Small intestine (tissue), 7 donors: Measurements from ENCODE around the gene ACTN4. TPM values are rescaled to one million over a fixed set of nuclear protein-coding genes. Genes with fewer than 3 reads are reported as not detected.

ENCODE experiments used
- DNase-seq, 2 donors: peaks; one replicate each; pipeline versions ENCODE4 v3.0.0 to v3.0.0-alpha.2; 2013
- FAIRE-seq: peaks from 2 replicates; lab custom pipeline; 2012; peaks lifted over from hg19 to GRCh38; lab: Jason Lieb, UNC
- H3K27ac ChIP-seq, 3 donors: one replicate each; pipeline ENCODE4 v1.5.1; 2013; ENCODE audit warnings: low read length in 2 of 3, mild to moderate bottlenecking in 2 of 3, control low read depth in 1 of 3, inconsistent platforms in 1 of 3, low read depth in 1 of 3, moderate library complexity in 1 of 3
- H3K27me3 ChIP-seq, 3 donors: one replicate each; pipeline ENCODE4 v1.6.1; 2013; ENCODE audit warnings: low read length in 3 of 3, inconsistent platforms in 1 of 3; ENCODE audit not compliant: control insufficient read depth in 3 of 3, insufficient read depth in 3 of 3
- H3K36me3 ChIP-seq, 3 donors: one replicate each; pipeline ENCODE4 v1.6.1; 2013; ENCODE audit warnings: low read length in 3 of 3, inconsistent platforms in 1 of 3, low read depth in 1 of 3, mild to moderate bottlenecking in 1 of 3, moderate library complexity in 1 of 3; ENCODE audit not compliant: control insufficient read depth in 3 of 3, insufficient read depth in 2 of 3
- H3K4me1 ChIP-seq, 3 donors: one replicate each; pipeline ENCODE4 v1.6.1; 2013; ENCODE audit warnings: low read length in 2 of 3, inconsistent platforms in 1 of 3, low read depth in 1 of 3, mild to moderate bottlenecking in 1 of 3, moderate library complexity in 1 of 3; ENCODE audit not compliant: control insufficient read depth in 3 of 3, insufficient read depth in 2 of 3
- H3K4me3 ChIP-seq, 3 donors: one replicate each; pipeline ENCODE4 v1.5.1; 2013; ENCODE audit warnings: low read length in 3 of 3, control low read depth in 1 of 3, inconsistent platforms in 1 of 3, low read depth in 1 of 3, mild to moderate bottlenecking in 1 of 3, moderate library complexity in 1 of 3
- H3K9me3 ChIP-seq, 2 donors: one replicate each; pipeline ENCODE4 v1.6.1; 2013; ENCODE audit warnings: low read depth in 1 of 2, low read length in 1 of 2; ENCODE audit not compliant: control insufficient read depth in 2 of 2, insufficient read depth in 1 of 2
- WGBS, 3 donors: extraction: QIAGEN DNeasy Blood & Tissue Kit; methylation state at CpG; one replicate each; pipeline ENCODE4 v1.1.7; 2013; 5-methylcytosine and 5-hydroxymethylcytosine counted together
- polyA plus RNA-seq, 4 donors: library from polyadenylated mRNA; stranded (reverse) in 3 of 4; unstranded in 1 of 4; fragments of 200-250 nt in 3 of 4; fragments of 120-200 nt in 1 of 4; gene quantifications; one replicate each; pipeline versions ENCODE4 v1.2.1 to v1.2.3, GENCODE V29; 2013
- donor health status: healthy with polysubstance abuse.
- donor health status: control.
- donor health status: control.
- donor health status: Bipolar disorder and iron deficiency.
- donor health status: healthy.

ACTN4 gene
- polyA plus RNA-seq, 4 donors, result 188 to 790 (median 308) TPM

- peak in 1 of 2 donors; percentile 48 for DNase-seq
- 46 to 55% (median 55%) methylated on average over 5 of the region's 5 CpGs for WGBS, 3 donors
- Histone ChIP-seq H3K36me3 (peaks cover 0 to 71% (median 2%) of the 10 kb centered on the region in 3 donors), H3K27ac (peak overlapping the region; percentile 93 to 99 (median 99)), H3K4me3 (no peak overlapping the region), H3K27me3 (no peaks in the 10 kb centered on the region), H3K4me1 (peaks cover 24 to 84% (median 39%) of the 10 kb centered on the region in 3 donors), H3K9me3 (no peaks in the 10 kb centered on the region)
- no peak for FAIRE-seq
Measured at GRCh38 chr19:38686530-38686888, 39.1 kb downstream of the ACTN4 start.

GRCh38 chr19:38687837-38688378 is 40.5 kb downstream of the ACTN4 start:
- FAIRE-seq, result no peak
- 92 to 93% (median 93%) methylated on average over 7 of the region's 7 CpGs for WGBS, 3 donors
- Histone ChIP-seq H3K27me3 (no peaks in the 10 kb centered on the region), H3K36me3 (peaks cover 0 to 71% (median 2%) of the 10 kb centered on the region in 3 donors), H3K9me3 (no peaks in the 10 kb centered on the region), H3K4me1 (peaks cover 19 to 84% (median 36%) of the 10 kb centered on the region in 3 donors), H3K4me3 (no peak overlapping the region), H3K27ac (peak overlapping the region in 1 of 3 donors; percentile 99)
- DNase-seq, result no peak

GRCh38 chr19:38690146-38690545 is 42.7 kb downstream of the ACTN4 start:
- Histone ChIP-seq H3K36me3 (peaks cover 0 to 83% (median 2%) of the 10 kb centered on the region in 3 donors), H3K4me3 (no peak overlapping the region), H3K4me1 (peaks cover 19 to 86% (median 28%) of the 10 kb centered on the region in 3 donors), H3K27me3 (no peaks in the 10 kb centered on the region), H3K27ac (peak overlapping the region in 2 of 3 donors; percentile 49 to 99), H3K9me3 (no peaks in the 10 kb centered on the region)
- FAIRE-seq (no peak), DNase-seq (no peak)
- 92 to 95% (median 93%) methylated on average over 14 of the region's 14 CpGs for WGBS, 3 donors

- DNase-seq (no peak), FAIRE-seq (no peak)
- H3K27me3 ChIP-seq, result no peaks in the 10 kb centered on the region
- H3K4me3 ChIP-seq, result no peak overlapping the region
- H3K4me1 ChIP-seq, result peaks cover 17 to 86% (median 28%) of the 10 kb centered on the region in 3 donors
- 83 to 93% (median 86%) methylated on average over 7 of the region's 7 CpGs for WGBS, 3 donors
- peaks cover 0 to 83% (median 2%) of the 10 kb centered on the region in 3 donors for H3K36me3 ChIP-seq
- H3K9me3 ChIP-seq, result no peaks in the 10 kb centered on the region
- peak overlapping the region in 2 of 3 donors; percentile 88 to 99 for H3K27ac ChIP-seq
Measured at GRCh38 chr19:38690832-38691231, 43.4 kb downstream of the ACTN4 start.

GRCh38 chr19:38691938-38692457 is 44.5 kb downstream of the ACTN4 start:
- Histone ChIP-seq H3K4me3 (no peak overlapping the region), H3K27me3 (no peaks in the 10 kb centered on the region), H3K36me3 (peaks cover 0 to 86% (median 2%) of the 10 kb centered on the region in 3 donors), H3K4me1 (peaks cover 14 to 87% (median 27%) of the 10 kb centered on the region in 3 donors), H3K9me3 (no peaks in the 10 kb centered on the region), H3K27ac (peak overlapping the region; percentile 71 to 99 (median 88))
- DNase-seq, result peak in 1 of 2 donors; percentile 83
- no peak for FAIRE-seq
- WGBS, 3 donors, result 66 to 79% (median 78%) methylated on average over 15 of the region's 15 CpGs

- DNase-seq, result no peak
Measured at GRCh38 chr19:38692458-38693379, 45.3 kb downstream of the ACTN4 start.

GRCh38 chr19:38693380-38694223 is 46.2 kb downstream of the ACTN4 start:
- DNase-seq, result peak; percentile 71 to 72
- Histone ChIP-seq H3K36me3 (peaks cover 0 to 93% (median 2%) of the 10 kb centered on the region in 3 donors), H3K4me1 (peaks cover 20 to 88% (median 27%) of the 10 kb centered on the region in 3 donors), H3K9me3 (no peaks in the 10 kb centered on the region), H3K27me3 (no peaks in the 10 kb centered on the region), H3K27ac (peak overlapping the region; percentile 71 to 99 (median 88)), H3K4me3 (no peak overlapping the region)
- WGBS, 3 donors, result 52 to 67% (median 64%) methylated on average over 19 of the region's 19 CpGs
- no peak for FAIRE-seq

More at GRCh38 chr19:38692458-38693379, 45.3 kb downstream of the ACTN4 start:
- H3K27me3 ChIP-seq, result no peaks in the 10 kb centered on the region
- no peaks in the 10 kb centered on the region for H3K9me3 ChIP-seq
- no peak for FAIRE-seq
- H3K27ac ChIP-seq, result peak overlapping the region; percentile 71 to 99 (median 88)
- 72 to 81% (median 80%) methylated on average over 25 of the region's 25 CpGs for WGBS, 3 donors
- H3K36me3 ChIP-seq, result peaks cover 0 to 91% (median 2%) of the 10 kb centered on the region in 3 donors
- H3K4me3 ChIP-seq, result no peak overlapping the region
- peaks cover 17 to 87% (median 27%) of the 10 kb centered on the region in 3 donors for H3K4me1 ChIP-seq
